GM18519 (cell line): Measurements from ENCODE around the gene GGTLC3.
"Not testable (repeated sequence)": the region's sequence is repeated elsewhere in the genome, so short reads cannot be mapped to it uniquely, and the experiment has no call there.

ENCODE experiments used
- ATAC-seq: cut with Tn5 transposase; IDR thresholded peaks from one replicate; pipeline ENCODE4 v1.9.1; 2021; ENCODE audit warnings: mild to moderate bottlenecking, moderate library complexity; ENCODE audit not compliant: unreplicated experiment, low FRiP score

The GGTLC3 gene

DNA sequence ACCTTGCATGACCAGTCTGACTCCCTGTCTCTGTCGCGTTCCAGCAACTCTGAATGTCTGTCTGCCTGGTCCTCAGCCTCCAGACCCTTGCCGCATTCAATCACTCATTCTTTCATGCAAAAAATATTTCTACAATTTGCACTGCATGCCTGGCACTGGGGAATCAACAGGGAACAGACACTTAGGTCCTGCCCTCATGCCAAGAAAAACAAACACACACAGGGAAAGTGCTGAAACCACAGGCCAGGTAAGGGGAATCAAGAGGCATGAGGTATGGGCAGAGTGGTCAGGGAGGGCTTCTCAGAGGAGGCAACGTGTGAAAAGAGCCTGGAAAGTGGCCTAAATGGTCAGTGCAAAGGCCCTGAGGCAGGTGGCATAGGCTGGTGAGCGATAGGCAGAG lies at the start of gene GGTLC3:
Gene GGTLC3, minus strand, starts transcription at position 101 of the 400 bp plus-strand sequence. CDS start 264 bp downstream, outside the sequence.
- not testable (repeated sequence) for ATAC-seq

DNA sequence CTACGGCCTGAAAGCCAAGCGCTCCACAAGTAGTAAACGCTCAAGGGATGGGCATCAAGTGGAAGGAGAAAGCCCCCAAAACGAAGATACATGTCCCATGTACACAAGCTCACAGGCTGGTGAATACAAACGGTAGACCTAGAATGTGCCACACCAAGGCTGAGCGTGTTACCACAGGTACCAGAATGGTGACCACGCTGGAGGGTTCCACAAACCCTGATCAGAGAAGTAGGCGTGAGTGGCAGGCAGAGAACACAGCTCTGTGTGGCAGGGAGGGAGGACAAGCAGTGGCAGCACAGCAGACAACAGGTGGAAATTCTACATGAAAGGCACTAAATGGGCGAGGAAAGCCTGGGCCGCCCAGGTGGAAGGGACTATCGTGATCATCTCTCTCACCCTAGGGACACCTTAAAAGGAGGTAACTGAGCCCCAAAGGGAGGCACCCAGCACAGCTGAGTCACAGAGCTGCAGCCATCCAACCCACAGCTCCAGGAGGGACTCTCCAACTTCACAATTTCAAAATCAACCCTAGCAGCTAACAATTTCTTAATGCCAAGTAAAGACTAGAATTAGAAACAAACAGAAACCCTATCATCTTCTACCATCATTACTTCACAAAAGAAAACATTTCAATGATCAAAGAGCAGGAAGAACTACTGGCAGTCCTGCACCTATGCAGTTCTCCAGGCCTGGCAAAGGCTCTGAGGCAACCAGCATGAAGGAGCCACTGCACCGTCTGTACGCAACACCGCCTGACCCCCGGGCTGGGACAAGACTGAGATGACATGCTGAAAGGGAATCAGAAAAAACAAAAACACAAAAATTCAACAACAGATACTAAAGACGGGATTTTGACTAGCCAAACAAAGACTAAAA lies 42.4 kb upstream of the GGTLC3 start:
- ATAC-seq: not testable (repeated sequence)

DNA sequence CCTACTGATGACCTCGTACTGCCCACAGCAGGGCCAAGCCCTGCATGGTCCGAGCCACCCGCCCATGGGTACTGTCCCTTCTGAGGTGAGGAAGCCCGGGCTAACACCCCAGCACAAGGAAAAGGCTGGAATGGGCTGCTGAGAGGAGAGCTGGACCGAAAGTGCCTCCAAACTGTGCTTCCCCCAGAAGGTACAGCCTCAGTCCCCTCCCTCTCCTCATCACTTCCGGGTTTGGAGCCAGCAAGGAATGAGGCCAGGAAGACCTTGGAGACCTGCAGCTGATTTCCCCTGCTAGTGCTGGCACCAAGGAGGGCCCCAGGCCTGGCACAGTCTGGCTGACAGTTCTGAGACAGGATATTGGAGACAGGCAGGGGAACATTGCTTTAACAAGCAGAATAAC lies 41.0 kb upstream of the GGTLC3 start:
- ATAC-seq: not testable (repeated sequence)

DNA sequence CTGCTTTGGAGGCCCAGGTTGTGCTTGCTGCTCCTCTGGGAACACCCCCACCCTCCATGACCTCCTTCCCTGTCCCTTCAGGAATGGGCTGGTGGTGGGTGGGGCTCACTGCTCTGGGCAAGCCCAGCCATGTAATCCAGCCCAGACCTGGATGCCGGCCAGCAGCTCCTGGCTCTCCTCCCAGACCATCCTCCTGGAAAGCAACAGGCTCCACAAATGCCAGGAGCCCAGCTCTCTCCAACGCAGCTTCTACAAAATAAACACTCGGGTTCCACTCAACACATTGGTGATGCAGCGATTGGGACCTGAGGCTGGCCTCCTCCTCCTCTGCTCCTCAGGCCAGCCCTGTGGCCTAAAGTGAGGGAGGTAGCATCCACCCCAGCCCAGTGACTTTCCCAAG lies 40.6 kb upstream of the GGTLC3 start:
- not testable (repeated sequence) for ATAC-seq

DNA sequence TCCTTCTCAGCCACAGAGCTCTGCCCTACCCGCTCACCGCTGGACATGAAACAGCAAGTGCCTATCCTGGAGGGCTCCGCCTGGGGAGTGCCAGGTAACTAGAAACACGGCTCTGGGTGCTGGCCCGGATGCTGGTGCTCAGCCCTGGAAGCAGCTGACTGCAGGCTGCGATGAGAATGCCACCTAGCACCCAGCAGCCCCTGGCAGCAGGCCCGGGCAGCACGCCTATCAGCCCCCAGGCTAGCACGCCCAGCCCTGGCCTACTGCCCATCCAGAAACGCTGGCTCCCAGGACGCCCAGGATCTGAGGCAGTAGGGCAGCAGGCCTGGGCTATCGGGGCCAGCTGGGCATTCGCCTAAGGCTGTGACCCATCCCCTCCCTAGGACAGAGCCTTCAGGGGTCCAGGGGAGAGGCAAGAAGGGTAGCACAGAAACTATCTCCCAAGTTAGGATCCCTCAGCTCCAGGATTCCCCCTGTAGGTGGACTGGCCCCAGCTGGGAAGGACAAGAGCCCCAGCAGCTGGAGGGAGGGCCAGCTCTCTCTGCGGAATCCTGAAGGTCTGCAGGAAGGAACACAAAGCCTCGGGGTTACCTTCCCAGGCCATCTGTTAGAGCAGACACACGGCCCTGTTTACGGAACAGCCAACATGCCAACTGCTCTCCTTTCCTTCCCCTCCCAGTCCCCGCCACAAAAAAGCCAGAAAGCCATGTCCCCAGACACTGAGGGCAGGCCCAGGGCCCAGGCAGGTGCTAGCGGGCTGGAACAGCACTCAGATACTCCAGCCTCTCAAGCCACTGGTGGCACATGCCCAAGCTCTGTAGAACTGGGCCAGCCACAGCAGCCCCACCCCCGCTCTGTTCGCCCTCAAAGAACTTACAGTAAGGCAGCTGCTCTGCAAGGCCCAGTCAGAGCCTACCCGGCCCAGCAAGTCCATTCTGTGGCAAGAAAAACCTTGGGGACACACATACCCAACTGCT lies 36.6 kb upstream of the GGTLC3 start:
- not testable (repeated sequence) for ATAC-seq

DNA sequence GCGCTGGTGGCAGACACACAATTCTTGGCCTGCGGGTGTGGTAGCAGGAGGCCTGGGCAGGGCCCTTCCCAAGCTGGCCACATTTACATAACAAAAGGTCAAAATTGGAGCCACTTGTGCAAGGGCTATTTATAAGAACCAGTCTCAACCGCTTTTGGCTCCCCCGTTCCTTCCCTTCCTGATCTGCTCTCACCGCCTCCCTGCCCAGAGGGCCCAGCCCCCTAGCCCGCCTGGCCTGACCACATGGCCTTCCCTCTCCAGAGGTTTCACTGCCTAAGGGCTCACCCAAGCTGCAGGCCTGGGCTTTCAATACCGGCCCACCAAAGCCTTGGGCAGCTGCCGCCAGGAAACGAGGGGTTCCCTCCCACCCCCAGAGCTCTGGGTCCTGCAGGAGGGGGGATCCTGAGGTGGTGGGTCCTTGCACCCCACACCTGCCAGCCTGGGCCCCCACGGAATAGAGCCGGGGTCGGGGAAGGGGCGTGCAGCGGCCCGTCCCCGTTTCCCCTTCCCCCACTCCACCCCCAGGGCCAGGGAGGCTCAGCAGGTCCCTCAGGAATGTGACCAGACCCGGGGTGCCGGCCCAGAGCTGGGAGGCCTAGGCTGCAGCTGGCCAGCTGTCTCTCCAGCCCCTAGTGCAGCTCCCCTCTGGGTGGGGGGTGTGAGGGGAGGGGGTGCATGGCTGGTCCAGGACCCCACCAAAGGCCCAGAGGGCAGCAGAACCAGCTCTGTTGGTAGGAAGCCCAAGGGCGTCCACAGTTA lies 35.1 kb upstream of the GGTLC3 start:
- not testable (repeated sequence) for ATAC-seq

DNA sequence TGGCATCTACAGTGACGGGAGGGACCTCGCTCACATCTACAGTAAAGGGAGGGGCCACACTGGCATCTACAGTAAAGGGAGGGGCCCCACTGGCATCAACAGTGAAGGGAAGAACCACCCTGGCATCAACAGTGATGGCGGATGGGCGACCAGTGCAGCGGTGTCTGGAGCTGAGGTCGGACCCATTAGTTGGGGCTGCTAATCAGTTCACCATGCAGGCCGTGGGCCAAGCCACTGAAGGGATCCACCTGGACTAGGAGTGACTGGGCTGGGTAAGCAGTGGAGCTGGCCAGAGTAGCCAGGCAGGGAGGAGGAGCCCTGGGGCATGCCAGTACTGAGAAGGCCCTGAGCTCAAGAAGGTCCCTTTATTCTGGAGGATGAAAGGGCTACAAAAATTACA lies 33.1 kb upstream of the GGTLC3 start:
- not testable (repeated sequence) for ATAC-seq

DNA sequence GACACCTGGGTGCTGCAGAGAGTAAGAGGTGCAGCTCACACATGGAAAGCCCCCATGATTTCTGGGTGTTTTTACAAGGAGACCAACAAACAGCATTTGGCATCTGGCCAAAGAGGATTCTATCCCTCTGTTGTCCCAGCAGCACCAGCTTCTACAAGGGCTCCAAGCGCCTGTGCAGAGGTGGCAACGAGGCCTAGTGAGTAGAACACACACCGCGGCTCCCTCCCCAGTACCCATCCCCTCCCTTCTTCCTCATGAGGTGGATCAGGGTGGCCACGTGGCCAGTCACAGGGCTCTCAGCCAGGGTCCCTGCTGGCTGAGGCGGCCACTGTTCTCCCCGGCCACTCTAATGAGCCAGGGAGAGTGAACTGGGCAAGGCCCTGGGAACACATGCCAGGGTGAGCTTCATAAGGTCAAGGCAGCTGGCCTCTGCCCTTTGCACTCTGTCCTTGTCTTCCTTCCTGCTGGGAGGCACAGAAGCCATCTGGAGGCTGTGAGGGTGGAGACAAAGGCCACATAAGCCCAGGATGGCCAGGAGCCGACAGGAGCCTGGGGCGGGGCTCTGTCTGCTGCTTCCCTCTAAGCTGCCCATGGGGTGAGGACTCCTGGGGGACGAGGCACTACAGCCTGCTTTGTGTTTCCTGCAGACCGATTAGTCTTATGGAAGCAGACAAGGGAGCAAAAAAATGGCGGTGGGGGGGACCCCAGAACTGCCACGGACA lies 31.7 kb upstream of the GGTLC3 start:
- ATAC-seq: not testable (repeated sequence)

DNA sequence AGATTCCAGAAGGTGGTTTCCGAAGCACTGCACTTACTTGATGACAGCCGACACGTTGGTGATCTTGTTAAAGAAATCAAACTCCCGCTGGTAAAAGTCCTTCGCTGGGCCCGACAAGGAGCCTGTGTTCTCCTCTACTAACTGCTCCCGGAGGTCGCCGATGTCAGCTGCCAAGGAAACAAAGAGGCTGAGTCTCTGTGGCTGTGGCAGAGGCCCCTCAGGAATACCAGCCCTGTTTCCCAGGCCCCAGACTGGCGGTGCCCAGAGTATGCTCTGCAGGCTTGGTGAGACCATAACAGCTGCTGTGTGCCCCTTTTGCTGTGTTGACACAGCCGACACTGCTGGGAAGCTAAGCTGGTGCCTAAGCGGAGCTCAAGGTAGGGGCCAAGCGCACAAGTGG lies 26.7 kb upstream of the GGTLC3 start:
- ATAC-seq: not testable (repeated sequence)

DNA sequence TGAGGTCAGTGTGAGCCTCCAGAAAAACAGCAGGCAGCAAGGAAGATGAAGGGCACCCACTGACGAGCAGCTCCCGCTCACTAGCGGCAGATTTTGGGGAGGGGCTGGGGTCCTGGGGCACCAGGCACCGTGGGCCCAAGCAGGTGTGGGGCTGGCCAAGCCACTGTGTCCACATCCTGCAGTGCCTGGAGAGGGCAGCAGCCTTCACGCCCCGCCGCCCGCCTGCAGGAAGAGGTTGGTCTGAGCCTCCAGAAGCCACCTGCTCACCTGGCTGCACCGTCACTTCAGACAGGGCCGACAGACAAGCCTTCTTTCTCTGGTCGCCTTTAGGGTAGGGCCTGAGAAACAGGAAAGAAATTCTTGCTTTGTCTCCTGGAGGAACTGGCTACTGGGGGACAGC lies 25.4 kb upstream of the GGTLC3 start:
- ATAC-seq: not testable (repeated sequence)

DNA sequence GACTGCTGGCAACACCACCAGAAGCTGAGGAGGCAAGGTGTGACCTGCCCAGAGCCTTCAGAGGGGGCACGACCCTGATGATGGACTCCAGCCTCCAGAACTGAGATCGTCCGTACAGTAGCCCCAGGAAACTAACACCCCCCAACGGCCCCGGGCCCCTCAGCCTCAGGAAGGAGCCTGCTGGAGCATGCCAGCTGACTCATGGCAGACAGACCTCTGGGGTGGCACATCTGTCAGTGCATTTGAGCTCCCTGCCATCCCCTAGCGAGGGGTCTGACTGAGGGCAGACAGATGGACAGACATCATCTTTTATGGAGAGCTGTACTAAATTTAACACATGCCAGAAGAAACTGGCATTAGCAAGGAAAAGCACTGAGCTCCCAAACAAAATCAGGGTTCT lies 22.0 kb upstream of the GGTLC3 start:
- ATAC-seq: not testable (repeated sequence)

DNA sequence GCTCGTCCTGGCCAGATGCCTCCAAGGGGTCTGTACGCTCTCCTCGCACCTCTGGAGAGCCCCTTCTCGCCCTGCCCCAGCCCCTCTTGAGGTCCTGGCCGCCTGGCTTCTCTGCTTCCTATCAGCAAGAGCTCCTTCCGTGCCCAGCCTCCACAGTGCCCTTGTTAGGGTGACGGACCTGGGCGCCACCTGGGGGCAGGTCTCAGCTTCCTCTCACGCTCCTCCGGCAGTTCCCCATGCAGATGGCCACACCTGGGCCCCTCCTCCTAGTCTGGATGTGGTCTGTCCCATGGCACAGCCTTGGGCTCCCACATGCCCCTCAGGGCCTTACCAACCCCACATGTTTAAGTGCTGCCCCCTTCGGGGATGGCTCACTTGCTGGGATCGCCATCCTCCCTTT lies 16.4 kb upstream of the GGTLC3 start:
- not testable (repeated sequence) for ATAC-seq

DNA sequence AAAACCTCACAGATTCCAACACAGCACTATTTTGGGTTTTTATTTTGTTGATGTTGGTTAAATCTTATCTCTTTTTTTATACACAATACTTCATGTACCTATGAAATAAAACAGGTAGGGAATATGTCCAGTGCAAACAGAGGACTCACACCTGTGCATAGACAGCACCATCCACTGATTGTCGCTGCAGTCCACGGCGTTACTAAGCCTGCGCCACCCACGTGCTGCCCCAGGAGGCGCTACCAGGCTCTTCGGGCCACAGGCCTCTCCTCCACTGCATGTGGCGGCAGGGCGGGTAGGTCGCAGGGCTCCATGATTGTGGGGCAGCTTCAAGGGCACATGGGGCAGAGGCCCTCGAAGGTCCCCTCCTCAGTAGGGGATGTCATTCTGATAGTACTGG lies 15.7 kb upstream of the GGTLC3 start:
- not testable (repeated sequence) for ATAC-seq

DNA sequence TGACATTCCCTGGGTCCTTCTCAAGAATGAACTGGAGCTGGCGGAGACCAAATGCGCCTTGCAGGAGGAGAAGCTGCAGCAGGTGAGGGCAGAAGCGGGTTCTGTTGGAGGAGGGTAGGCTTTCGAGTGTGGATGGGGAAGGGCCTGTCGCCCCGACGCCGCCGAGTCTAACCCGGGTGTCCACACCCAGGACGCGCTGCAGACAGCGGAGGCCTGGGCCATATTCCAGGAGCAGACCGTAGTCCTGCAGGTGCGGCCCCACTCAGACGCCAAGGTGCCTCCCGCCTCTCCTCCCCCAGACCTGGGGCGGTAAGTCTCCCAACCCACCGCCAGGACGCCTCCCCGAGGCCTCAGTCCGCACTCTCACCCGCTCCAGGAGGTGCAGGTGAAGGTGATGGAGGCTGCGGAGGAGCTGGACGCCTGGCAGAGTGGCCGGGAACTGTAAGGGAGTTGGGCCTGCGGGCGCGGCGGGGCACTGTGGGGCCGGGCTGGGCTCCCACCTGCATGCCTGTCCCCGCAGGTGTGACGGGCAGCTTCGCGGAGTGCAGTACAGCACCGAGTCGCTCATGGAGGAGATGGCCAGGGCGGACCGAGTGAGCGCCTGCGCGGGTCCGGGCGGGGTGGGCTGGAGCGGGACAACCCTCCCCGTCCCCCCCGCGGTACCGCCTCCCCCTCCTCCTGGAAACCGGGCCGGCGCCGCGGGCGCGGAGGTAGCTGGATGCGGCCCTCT lies 11.6 kb upstream of the GGTLC3 start:
- not testable (repeated sequence) for ATAC-seq

DNA sequence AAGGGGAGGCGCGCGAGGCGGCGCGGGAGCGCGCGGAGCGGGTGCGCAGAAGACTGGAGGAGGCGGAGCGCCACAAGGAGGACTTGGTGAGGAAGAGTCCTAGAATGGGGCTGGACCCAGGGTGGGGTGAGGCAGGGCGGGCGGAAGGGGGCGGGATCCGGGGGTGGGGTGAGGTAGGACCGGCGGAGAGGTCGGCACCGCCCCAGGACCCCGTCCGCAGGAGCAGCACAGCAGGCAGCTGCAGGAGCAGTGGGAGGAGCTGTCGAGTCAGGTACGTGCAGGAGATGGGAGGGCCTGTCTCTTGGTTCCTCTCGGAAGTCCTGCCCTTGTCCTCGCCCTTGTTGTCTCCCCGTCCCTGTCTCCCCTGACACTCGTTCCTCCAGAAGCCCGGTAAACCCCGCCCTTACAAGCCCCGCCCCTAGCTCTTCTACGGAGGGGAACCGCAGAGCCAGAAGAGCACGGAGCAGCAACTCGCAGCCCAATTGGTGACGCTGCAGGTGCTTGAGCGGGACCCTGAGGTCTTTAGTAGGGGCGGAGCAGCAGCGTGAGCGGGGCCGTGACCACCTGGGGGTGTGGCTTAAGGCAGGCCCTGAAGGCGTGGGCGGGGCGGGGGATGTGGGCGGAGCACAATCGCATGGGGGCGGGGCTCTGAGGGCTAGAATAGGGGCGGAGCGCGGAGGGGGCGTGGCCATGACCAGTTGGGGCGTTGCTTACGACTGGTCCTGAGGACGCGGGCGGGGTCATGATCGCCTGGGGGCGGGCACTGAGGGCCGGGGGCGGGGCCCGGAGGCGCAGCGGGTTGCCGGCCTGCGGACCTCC lies 10.8 kb upstream of the GGTLC3 start:
- peak; percentile 66 for ATAC-seq

DNA sequence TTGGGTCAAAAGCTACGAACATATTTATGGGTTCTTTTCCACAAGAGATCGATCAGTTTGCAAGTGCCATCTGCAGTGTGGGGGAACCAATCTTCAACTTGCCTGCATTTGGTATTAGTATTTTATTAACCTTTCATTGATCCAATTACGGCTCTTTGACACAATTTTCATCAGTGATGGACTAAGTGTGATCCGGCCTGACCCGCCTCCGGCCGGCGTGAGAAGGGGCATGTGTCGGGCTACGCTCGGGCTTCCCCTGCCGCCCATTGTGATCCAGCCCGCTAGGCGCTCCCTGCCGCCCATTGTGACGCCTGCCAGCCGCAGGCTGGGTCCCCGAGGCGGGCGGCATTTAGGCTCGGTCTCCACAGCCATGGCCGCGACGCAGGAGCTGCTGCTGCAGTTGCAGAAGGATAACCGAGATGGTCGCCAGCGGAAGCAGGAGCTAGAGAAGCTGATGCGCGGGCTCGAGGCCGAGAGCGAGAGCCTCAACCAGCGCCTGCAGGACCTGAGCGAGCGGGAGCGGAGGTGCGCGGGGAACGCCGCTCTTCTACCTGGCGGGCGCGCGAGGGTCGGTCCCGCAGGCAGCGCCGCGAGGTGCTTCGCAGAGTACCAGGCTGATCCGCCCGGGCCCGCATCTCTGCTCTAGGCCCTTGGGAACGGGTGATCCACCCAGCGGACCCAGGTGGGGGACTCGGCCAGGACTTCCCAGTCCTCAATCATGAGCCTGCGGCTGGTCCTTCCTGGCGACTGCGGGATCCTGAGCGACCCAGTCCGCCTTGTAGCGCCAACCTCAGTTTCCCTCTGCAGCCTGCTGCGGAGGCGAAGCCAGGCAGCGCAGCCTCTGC lies 10.0 kb upstream of the GGTLC3 start, which contains the start of gene TMEM191B:
Gene TMEM191B, plus strand, starts transcription at position 51 of the 845 bp plus-strand sequence. Its CDS starts 179 bp downstream, at position 230.
- ATAC-seq: peak; percentile 16

DNA sequence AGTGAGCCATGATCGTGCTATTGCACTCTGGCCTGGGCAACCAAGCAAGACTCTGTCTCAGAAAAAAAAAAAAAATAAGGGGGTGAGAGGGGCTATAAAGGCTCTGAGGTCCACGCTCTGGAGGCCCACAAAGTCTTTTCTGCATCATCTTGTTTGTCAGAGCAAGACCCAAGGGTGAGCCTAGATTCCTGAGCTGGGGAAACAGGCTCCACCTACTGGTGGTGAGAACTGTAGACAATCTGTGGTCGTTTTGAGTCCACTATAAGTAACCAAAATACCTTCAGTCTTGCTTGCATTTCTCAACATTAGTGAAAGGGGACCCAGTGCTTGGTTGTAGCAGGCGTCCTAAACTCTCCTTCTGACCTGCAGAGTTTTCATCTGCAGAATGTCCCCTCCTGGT lies 5.4 kb upstream of the GGTLC3 start:
- ATAC-seq: not testable (repeated sequence)
